Ovary (tissue), 3 donors: ENCODE data around the gene LRFN4.

Source experiments
- CTCF ChIP-seq, 3 donors: fragments of 450-650 bp in 2 of 3; fragments of 200-600 bp in 1 of 3; IDR thresholded peaks; one replicate each; pipeline versions ENCODE4 v1.5.1 to v1.8.0; 2016 to 2022; ENCODE audit warnings: antibody characterized with exemption in 3 of 3, mild to moderate bottlenecking in 1 of 3
- POLR2A ChIP-seq: fragments of 450-650 bp; IDR thresholded peaks from one replicate; pipeline ENCODE4 v1.6.1; 2017; ENCODE audit warnings: antibody characterized with exemption, mild to moderate bottlenecking, moderate library complexity
- donor health status: DM: no; HTN: no; CAD: no.

- TF ChIP-seq CTCF (IDR thresholded peaks at IDR 0.05) (no peak), POLR2A (no peak)
These were observed 30.7 kb downstream of the LRFN4 start for GRCh38 chr11:66887526-66887925.
